CD14-positive monocyte (primary cell): ENCODE data around the gene SLC24A3. TPM values are rescaled to one million over a fixed set of nuclear protein-coding genes. Genes with fewer than 3 reads are reported as not detected.
A peak's percentile ranks its signal among the peaks of the same experiment; 100 is the strongest.

Experiments
- DNase-seq, 3 donors: peaks; one replicate each; pipeline ENCODE4 v3.0.0-alpha.2; 2011 to 2022
- H2AFZ ChIP-seq: 2 replicates; pipeline ENCODE4 v1.6.0; 2012; ENCODE audit warnings: mild to moderate bottlenecking, low read depth, low read length, inconsistent platforms; ENCODE audit not compliant: insufficient read depth, poor library complexity, severe bottlenecking
- H3K27ac ChIP-seq, 2 donors: 1 replicate in 1 of 2; 2 replicates in 1 of 2; pipeline ENCODE4 v1.5.1; 2012 to 2013; ENCODE audit warnings: low read length in 2 of 2, control low read depth in 1 of 2, inconsistent platforms in 1 of 2, low read depth in 1 of 2, mild to moderate bottlenecking in 1 of 2
- H3K27me3 ChIP-seq, 2 donors: one replicate each; pipeline versions ENCODE4 v1.6.0 to v1.6.1; 2011 to 2013; ENCODE audit warnings: low read length in 2 of 2; ENCODE audit not compliant: control insufficient read depth in 2 of 2, insufficient read depth in 2 of 2
- H3K36me3 ChIP-seq, 2 donors: replicated peaks in 1 of 2; 1 replicate in 1 of 2; 2 replicates in 1 of 2; pipeline versions ENCODE4 v1.5.1 to v1.6.1; 2012 to 2013; ENCODE audit warnings: low read length in 2 of 2, control low read depth in 1 of 2, inconsistent platforms in 1 of 2, mild to moderate bottlenecking in 1 of 2; ENCODE audit not compliant: insufficient read depth in 2 of 2, control insufficient read depth in 1 of 2
- H3K4me1 ChIP-seq, 2 donors: 1 replicate in 1 of 2; 2 replicates in 1 of 2; pipeline versions ENCODE4 v1.5.1 to v1.6.1; 2012 to 2013; ENCODE audit warnings: low read length in 2 of 2, control low read depth in 1 of 2, inconsistent platforms in 1 of 2, mild to moderate bottlenecking in 1 of 2, moderate library complexity in 1 of 2; ENCODE audit not compliant: insufficient read depth in 2 of 2, control insufficient read depth in 1 of 2
- H3K4me2 ChIP-seq: replicated peaks from 2 replicates; pipeline ENCODE3; 2012; ENCODE audit warnings: low read length, moderate library complexity, mild to moderate bottlenecking; ENCODE audit not compliant: poor library complexity, severe bottlenecking; ENCODE audit errors: extremely low read depth
- H3K4me3 ChIP-seq, 3 experiments: fragments of 200-600 bp in 1 of 3; sonication (generic) in 1 of 3; replicated peaks in 1 of 3; 1 replicate in 2 of 3; 2 replicates in 1 of 3; pipeline ENCODE4 v1.5.1; 2011 to 2013; ENCODE audit warnings: low read length in 3 of 3, mild to moderate bottlenecking in 3 of 3, control low read depth in 2 of 3, low read depth in 2 of 3, inconsistent platforms in 1 of 3, moderate library complexity in 1 of 3
- H3K79me2 ChIP-seq: 2 replicates; pipeline ENCODE4 v1.6.0; 2012; ENCODE audit warnings: mild to moderate bottlenecking, control low read depth, inconsistent platforms, low read length, moderate library complexity; ENCODE audit not compliant: insufficient read depth
- H3K9ac ChIP-seq: 2 replicates; pipeline ENCODE4 v1.6.0; 2017; ENCODE audit warnings: low read length, mild to moderate bottlenecking; ENCODE audit not compliant: insufficient read depth, poor library complexity, severe bottlenecking
- H3K9me3 ChIP-seq, 2 donors: replicated peaks in 1 of 2; 1 replicate in 1 of 2; 2 replicates in 1 of 2; pipeline versions ENCODE4 v1.5.1 to v1.6.1; 2012 to 2013; ENCODE audit warnings: low read length in 2 of 2, control low read depth in 1 of 2; ENCODE audit not compliant: control insufficient read depth in 1 of 2, insufficient read depth in 1 of 2
- H4K20me1 ChIP-seq: 2 replicates; pipeline ENCODE4 v1.6.0; 2012; ENCODE audit warnings: mild to moderate bottlenecking, low read length, control low read depth, moderate library complexity; ENCODE audit not compliant: insufficient read depth
- H3K27ac Mint-ChIP-seq, 7 donors: one replicate each; pipeline ENCODE4 v1.8.0; 2020; ENCODE audit warnings: mild to moderate bottlenecking in 7 of 7, mixed read lengths in 7 of 7, moderate library complexity in 6 of 7, inconsistent platforms in 2 of 7
- H3K27me3 Mint-ChIP-seq, 3 donors: one replicate each; pipeline ENCODE4 v1.8.0; 2021 to 2022; ENCODE audit warnings: low read depth in 3 of 3, mild to moderate bottlenecking in 3 of 3, mixed read lengths in 3 of 3, moderate library complexity in 3 of 3, inconsistent platforms in 1 of 3
- H3K36me3 Mint-ChIP-seq, 2 donors: one replicate each; pipeline ENCODE4 v1.8.0; 2020; ENCODE audit warnings: mixed read lengths in 2 of 2, inconsistent platforms in 1 of 2, mild to moderate bottlenecking in 1 of 2
- H3K4me1 Mint-ChIP-seq: one replicate; pipeline ENCODE4 v1.8.0; 2020; ENCODE audit warnings: mild to moderate bottlenecking, mixed read lengths
- H3K4me3 Mint-ChIP-seq, 2 donors: one replicate each; pipeline ENCODE4 v1.8.0; 2020; ENCODE audit warnings: mild to moderate bottlenecking in 2 of 2, mixed read lengths in 2 of 2, moderate library complexity in 1 of 2
- H3K9me3 Mint-ChIP-seq, 7 donors: one replicate each; pipeline ENCODE4 v1.8.0; 2020 to 2022; ENCODE audit warnings: mixed read lengths in 7 of 7, mild to moderate bottlenecking in 6 of 7, moderate library complexity in 6 of 7, inconsistent platforms in 2 of 7
- CTCF ChIP-seq: fragments of 200-600 bp; IDR thresholded peaks from one replicate; pipeline ENCODE4 v1.8.0; 2022; ENCODE audit warnings: antibody characterized with exemption, mild to moderate bottlenecking
- WGBS: methylation state at CpG from one replicate; pipeline ENCODE4 v1.1.5; 2013; ENCODE audit warnings: missing lambda C conversion rate; ENCODE audit not compliant: insufficient coverage; 5-methylcytosine and 5-hydroxymethylcytosine counted together
- intact Hi-C, 2 donors: fragments of 100-400 bp; cut with micrococcal nuclease; formaldehyde crosslinking; loops; one replicate each; pipeline versions ENCODE4 v1.15.0 to v1.15.1; 2023
- polyA plus RNA-seq, 3 donors: library from polyadenylated mRNA; depleted of rRNA in 1 of 3; unstranded in 2 of 3; stranded (reverse) in 1 of 3; fragments of 300-500 nt in 2 of 3; fragments of >200 nt in 1 of 3; fragmentation: Illumina TruSeq in 2 of 3; gene quantifications; 1 replicate in 2 of 3; 2 replicates in 1 of 3; pipeline ENCODE4 v1.2.3, GENCODE V29; 2012 to 2021

SLC24A3 gene
- polyA plus RNA-seq, 3 donors = 0.04 to 0.08 TPM; not detected in 1

GRCh38 chr20:19310541-19310940 is 98.1 kb downstream of the SLC24A3 start:
- Histone ChIP-seq H3K4me3 (no peak overlapping the region), H3K27me3 (no peaks in the 10 kb centered on the region), H3K9me3 (no peaks in the 10 kb centered on the region), H2AFZ (no peak overlapping the region), H3K9ac (no peak overlapping the region), H3K27ac (no peak overlapping the region), H4K20me1 (no peaks in the 10 kb centered on the region), H3K4me2 (no peak overlapping the region), H3K4me1 (peaks cover 20% of the 10 kb centered on the region in 2 donors), H3K79me2 (no peaks in the 10 kb centered on the region), H3K36me3 (no peaks in the 10 kb centered on the region)
- no peaks in the 10 kb centered on the region for H3K9me3 Mint-ChIP-seq
- H3K4me1 Mint-ChIP-seq = peaks cover 30% of the 10 kb centered on the region
- TF ChIP-seq CTCF = no peak
- H3K27ac Mint-ChIP-seq = no peak overlapping the region
- no peaks in the 10 kb centered on the region for H3K36me3 Mint-ChIP-seq
- H3K4me3 Mint-ChIP-seq = no peak overlapping the region
- intact Hi-C loops = loop anchor here in 1 of 2 donors (10.0 kb wide), 1 partner anchor 96 kb away; the partner anchor contains the start of gene SLC24A3
- 94% methylated on average over 2 of the region's 2 CpGs for WGBS
- DNase-seq = no peak
- peaks cover 0 to 3% (median 2%) of the 10 kb centered on the region in 3 donors for H3K27me3 Mint-ChIP-seq

DNA sequence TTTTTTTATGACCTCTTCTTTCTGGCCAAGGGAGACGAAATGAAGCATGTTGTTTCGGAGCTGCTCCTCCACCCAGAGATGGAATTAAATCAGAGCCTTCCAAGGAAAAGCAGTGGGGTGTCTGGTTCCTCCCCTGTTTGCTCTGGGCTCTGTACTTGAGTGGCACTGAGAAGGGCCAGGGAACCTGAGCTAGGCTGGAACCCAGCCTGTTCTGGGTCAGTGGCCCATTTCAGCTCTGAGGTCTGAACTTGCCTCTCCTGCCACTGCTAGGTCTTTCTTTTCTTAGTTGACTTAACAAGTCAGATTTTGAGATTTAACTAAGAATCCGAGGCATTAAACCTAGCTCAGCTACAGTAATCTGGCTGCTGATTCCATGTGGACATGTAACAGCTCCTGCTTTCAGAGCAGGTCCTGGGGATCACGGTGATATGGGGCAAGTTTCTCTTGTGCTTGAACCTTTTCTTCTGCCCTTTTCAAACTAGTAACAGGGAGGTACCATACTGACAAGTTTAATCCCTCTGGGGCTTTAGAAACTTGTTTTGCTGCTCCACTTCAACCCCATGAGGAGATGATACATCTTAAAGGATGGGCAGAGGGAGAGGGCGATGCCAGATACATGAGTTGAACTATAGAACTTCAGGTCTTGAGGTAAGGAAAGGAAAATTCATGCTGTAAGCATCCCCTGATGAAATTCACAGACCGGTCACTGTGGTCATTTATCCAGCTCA is 101.1 kb downstream of the SLC24A3 start:
- Histone ChIP-seq H2AFZ (no peak overlapping the region), H3K4me3 (no peak overlapping the region), H3K4me2 (no peak overlapping the region), H3K27ac (no peak overlapping the region), H3K4me1 (peaks cover 12 to 17% of the 10 kb centered on the region in 2 donors), H3K36me3 (no peaks in the 10 kb centered on the region), H4K20me1 (no peaks in the 10 kb centered on the region), H3K9ac (no peak overlapping the region), H3K79me2 (no peaks in the 10 kb centered on the region), H3K27me3 (no peaks in the 10 kb centered on the region), H3K9me3 (no peaks in the 10 kb centered on the region)
- H3K36me3 Mint-ChIP-seq = no peaks in the 10 kb centered on the region
- peaks cover 30% of the 10 kb centered on the region for H3K4me1 Mint-ChIP-seq
- 96% methylated on average over 3 of the region's 6 CpGs for whole genome bisulfite sequencing
- peak overlapping the region in 1 of 7 donors; percentile 64 for H3K27ac Mint-ChIP-seq
- peaks cover 2 to 5% (median 3%) of the 10 kb centered on the region in 3 donors for H3K27me3 Mint-ChIP-seq
- DNase-seq = no peak
- intact Hi-C loops = loop anchor here in 1 of 2 donors (10.0 kb wide), 1 partner anchor 99 kb away; the partner anchor contains the start of gene SLC24A3
- no peaks in the 10 kb centered on the region for H3K9me3 Mint-ChIP-seq
- no peak overlapping the region for H3K4me3 Mint-ChIP-seq
- no peak for TF ChIP-seq CTCF
